Cardiac muscle cell (in vitro differentiated cells and primary cell): ENCODE results near the gene NOS2. TPM values are rescaled to one million over a fixed set of nuclear protein-coding genes. Genes with fewer than 3 reads are reported as not detected.
A peak's percentile ranks its signal among the peaks of the same experiment; 100 is the strongest.

Source experiments
- DNase-seq, 2 donors: peaks; one replicate each; pipeline versions ENCODE4 v3.0.0 to v3.0.0-alpha.2; 2010 to 2017; ENCODE audit warnings: low read depth in 1 of 2, low spot score in 1 of 2
- H3K27ac ChIP-seq: fragments of 200-600 bp; sonication (generic); 2 replicates; pipeline ENCODE4 v1.5.1; 2016
- H3K27me3 ChIP-seq: fragments of 200-600 bp; sonication (generic); 2 replicates; pipeline ENCODE4 v1.6.0; 2016; ENCODE audit warnings: control low read depth
- H3K36me3 ChIP-seq: fragments of 200-600 bp; sonication (generic); 2 replicates; pipeline ENCODE4 v1.5.1; 2016; ENCODE audit warnings: control low read depth
- H3K4me1 ChIP-seq: fragments of 200-600 bp; sonication (generic); 2 replicates; pipeline ENCODE4 v1.8.1; 2017; ENCODE audit warnings: low read depth, mild to moderate bottlenecking, mixed run types
- H3K4me3 ChIP-seq: fragments of 200-600 bp; sonication (generic); 2 replicates; pipeline ENCODE4 v1.5.1; 2016; ENCODE audit warnings: mild to moderate bottlenecking
- H3K9me3 ChIP-seq: fragments of 200-600 bp; sonication (generic); 2 replicates; pipeline ENCODE4 v1.5.1; 2017; ENCODE audit warnings: low read depth, mild to moderate bottlenecking, control low read depth
- polyA plus RNA-seq: library from polyadenylated mRNA; unstranded; fragments of >200 nt; fragmentation: Nextera tagmentation; extraction: Ambion mirVana; gene quantifications from 2 replicates; pipeline ENCODE4 v1.2.1, GENCODE V29; 2016
- total RNA-seq: library from RNA; depleted of rRNA; stranded (reverse); fragments of >200 nt; gene quantifications from 2 replicates; pipeline ENCODE4 v1.2.3, GENCODE V29; 2016
- TF ChIP-seq, protein P1 (sequence below): IDR thresholded peaks from 2 replicates; pipeline ENCODE4 v1.5.1; 2012; ENCODE audit warnings: low read depth, mild to moderate bottlenecking, low read length

Gene NOS2
- total and polyA plus RNA-seq, 2 experiments from 2014 or later: 0.20 to 0.54 TPM

DNA sequence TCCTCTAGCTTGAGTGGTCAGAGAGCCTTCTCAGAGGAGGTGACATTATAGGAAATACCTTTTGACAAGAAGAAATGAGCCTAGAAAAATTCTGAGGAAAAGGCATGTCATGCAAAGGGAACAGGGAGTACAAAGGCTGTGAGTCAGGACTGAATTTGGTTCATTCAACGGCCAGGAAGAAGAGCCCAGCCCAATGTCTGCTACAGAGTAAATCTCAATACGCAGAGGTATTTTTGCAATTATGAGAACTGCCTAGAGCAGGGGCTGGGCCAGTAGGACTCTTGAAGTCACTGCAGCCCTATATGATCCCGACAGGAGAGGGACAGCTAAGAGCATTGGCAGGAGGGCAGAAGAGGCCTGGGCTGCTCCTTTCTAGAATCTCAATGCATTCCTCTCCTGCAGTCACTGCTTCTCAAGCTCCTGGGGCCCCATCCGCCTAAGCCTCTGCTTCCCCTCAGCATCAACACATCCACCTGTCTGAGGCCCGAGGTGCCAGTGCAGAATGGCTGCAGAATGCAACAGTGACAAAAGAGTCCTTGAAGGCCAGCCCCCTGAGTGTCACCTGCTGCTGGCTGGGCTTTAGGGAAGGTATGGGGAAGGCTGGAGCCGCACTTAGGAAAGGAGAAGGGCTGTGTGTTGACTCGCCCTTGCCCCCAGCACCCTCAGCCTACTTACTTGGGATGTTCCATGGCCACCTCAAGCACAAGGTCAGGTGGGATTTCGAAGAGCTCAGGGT lies 20.1 kb downstream of the NOS2 start:
- Histone ChIP-seq H3K27ac (no peak overlapping the region), H3K9me3 (no peaks in the 10 kb centered on the region), H3K4me3 (no peak overlapping the region), H3K27me3 (no peaks in the 10 kb centered on the region), H3K4me1 (no peaks in the 10 kb centered on the region), H3K36me3 (no peaks in the 10 kb centered on the region)
- DNase-seq: no peak
- TF ChIP-seq, protein P1, sequence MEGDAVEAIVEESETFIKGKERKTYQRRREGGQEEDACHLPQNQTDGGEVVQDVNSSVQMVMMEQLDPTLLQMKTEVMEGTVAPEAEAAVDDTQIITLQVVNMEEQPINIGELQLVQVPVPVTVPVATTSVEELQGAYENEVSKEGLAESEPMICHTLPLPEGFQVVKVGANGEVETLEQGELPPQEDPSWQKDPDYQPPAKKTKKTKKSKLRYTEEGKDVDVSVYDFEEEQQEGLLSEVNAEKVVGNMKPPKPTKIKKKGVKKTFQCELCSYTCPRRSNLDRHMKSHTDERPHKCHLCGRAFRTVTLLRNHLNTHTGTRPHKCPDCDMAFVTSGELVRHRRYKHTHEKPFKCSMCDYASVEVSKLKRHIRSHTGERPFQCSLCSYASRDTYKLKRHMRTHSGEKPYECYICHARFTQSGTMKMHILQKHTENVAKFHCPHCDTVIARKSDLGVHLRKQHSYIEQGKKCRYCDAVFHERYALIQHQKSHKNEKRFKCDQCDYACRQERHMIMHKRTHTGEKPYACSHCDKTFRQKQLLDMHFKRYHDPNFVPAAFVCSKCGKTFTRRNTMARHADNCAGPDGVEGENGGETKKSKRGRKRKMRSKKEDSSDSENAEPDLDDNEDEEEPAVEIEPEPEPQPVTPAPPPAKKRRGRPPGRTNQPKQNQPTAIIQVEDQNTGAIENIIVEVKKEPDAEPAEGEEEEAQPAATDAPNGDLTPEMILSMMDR: no peak

GRCh38 chr17:27778183-27778582 lies 22.1 kb downstream of the NOS2 start:
- TF ChIP-seq, protein P1: no peak
- no peaks in the 10 kb centered on the region for H3K9me3 ChIP-seq

GRCh38 chr17:27776882-27777624 lies 23.3 kb downstream of the NOS2 start:
- Histone ChIP-seq H3K27me3 (no peaks in the 10 kb centered on the region), H3K4me1 (no peaks in the 10 kb centered on the region), H3K4me3 (no peak overlapping the region), H3K9me3 (no peaks in the 10 kb centered on the region), H3K27ac (no peak overlapping the region), H3K36me3 (no peaks in the 10 kb centered on the region)
- DNase-seq: no peak
- TF ChIP-seq, protein P1: no peak

More at GRCh38 chr17:27778183-27778582, 22.1 kb downstream of the NOS2 start:
- Histone ChIP-seq H3K27me3 (no peaks in the 10 kb centered on the region), H3K4me3 (no peak overlapping the region), H3K27ac (no peak overlapping the region), H3K4me1 (no peaks in the 10 kb centered on the region), H3K36me3 (no peaks in the 10 kb centered on the region)
- DNase-seq: peak in 1 of 2 donors; percentile 61

- no peak overlapping the region for H3K4me3 ChIP-seq
- no peaks in the 10 kb centered on the region for H3K36me3 ChIP-seq
- H3K27ac ChIP-seq: no peak overlapping the region
- H3K9me3 ChIP-seq: no peaks in the 10 kb centered on the region
- DNase-seq: no peak
- H3K4me1 ChIP-seq: no peaks in the 10 kb centered on the region
- no peaks in the 10 kb centered on the region for H3K27me3 ChIP-seq
- TF ChIP-seq, protein P1: no peak
Measured at GRCh38 chr17:27771586-27771985, 28.7 kb downstream of the NOS2 start.

DNA sequence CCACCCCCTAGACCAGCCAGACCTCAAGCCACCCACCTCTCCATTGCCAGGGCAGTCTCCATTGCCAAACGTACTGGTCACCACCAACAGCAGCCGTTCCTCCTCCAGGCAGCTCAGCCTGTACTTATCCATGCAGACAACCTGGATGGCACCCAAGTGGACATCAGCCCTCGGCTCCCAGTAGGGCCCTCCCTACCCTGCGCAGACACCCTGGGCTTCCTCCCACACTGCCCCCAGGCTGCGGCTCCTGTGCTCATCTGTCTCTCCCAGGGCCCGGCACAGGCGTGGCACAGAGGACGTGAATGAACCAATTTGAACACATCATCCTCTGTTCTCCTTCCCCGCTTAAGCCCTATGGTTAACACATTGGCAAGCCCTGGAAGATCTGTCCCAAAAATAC lies 29.5 kb downstream of the NOS2 start:
- no peak overlapping the region for H3K4me3 ChIP-seq

More for the DNA sequence above, 29.5 kb downstream of the NOS2 start:
- Histone ChIP-seq H3K4me1 (no peaks in the 10 kb centered on the region), H3K27me3 (no peaks in the 10 kb centered on the region), H3K27ac (no peak overlapping the region), H3K9me3 (no peaks in the 10 kb centered on the region), H3K36me3 (no peaks in the 10 kb centered on the region)
- TF ChIP-seq, protein P1: no peak
- DNase-seq: no peak
